ENCODE results near the gene MBD1. TPM values are rescaled to one million over a fixed set of nuclear protein-coding genes. Genes with fewer than 3 reads are reported as not detected.

The MBD1 gene
- total RNA-seq, 1 experiment from 2014 or later: 70.8 TPM

GRCh38 chr18:50306944-50307343, 25.6 kb upstream of the MBD1 start:
- peak overlapping the region; percentile 38 for H3K4me3 ChIP-seq (ENCODE audit: low read depth, low read length, poor library complexity, severe bottlenecking)
- TF ChIP-seq, protein P1, sequence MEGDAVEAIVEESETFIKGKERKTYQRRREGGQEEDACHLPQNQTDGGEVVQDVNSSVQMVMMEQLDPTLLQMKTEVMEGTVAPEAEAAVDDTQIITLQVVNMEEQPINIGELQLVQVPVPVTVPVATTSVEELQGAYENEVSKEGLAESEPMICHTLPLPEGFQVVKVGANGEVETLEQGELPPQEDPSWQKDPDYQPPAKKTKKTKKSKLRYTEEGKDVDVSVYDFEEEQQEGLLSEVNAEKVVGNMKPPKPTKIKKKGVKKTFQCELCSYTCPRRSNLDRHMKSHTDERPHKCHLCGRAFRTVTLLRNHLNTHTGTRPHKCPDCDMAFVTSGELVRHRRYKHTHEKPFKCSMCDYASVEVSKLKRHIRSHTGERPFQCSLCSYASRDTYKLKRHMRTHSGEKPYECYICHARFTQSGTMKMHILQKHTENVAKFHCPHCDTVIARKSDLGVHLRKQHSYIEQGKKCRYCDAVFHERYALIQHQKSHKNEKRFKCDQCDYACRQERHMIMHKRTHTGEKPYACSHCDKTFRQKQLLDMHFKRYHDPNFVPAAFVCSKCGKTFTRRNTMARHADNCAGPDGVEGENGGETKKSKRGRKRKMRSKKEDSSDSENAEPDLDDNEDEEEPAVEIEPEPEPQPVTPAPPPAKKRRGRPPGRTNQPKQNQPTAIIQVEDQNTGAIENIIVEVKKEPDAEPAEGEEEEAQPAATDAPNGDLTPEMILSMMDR (conservative IDR thresholded peaks at IDR 0.05; ENCODE audit: low read depth, low read length): no peak
- TF ChIP-seq EZH2 (IDR thresholded peaks at IDR 0.05; ENCODE audit: borderline replicate concordance, low read depth, low read length, poor library complexity, severe bottlenecking): no peak
- ChIA-PET POLR2A (ENCODE audit: low non-redundant PET) (no interaction called here), CTCF (interaction anchor here (1.1 kb wide), 1 partner anchor 122 kb away, joined by 4 read pairs; no protein-coding TSS in a partner anchor)
- no peaks in the 10 kb centered on the region for H3K9me3 ChIP-seq (ENCODE audit: low read depth, low read length, poor library complexity, severe bottlenecking)
- no TSS peak for BruUV-seq (replicated peaks)
- no peak for DNase-seq (ENCODE audit: low spot score)
- H3K4me1 ChIP-seq (ENCODE audit: insufficient read depth, low read length, poor library complexity, severe bottlenecking): no peaks in the 10 kb centered on the region
- peaks cover 19% of the 10 kb centered on the region for H3K27me3 ChIP-seq (replicated peaks; ENCODE audit: insufficient read depth, low read depth, low read length, poor library complexity)
- H3K36me3 ChIP-seq (ENCODE audit: insufficient read depth, low read length, poor library complexity, severe bottlenecking): no peaks in the 10 kb centered on the region
- intact Hi-C loops (cut with micrococcal nuclease; ENCODE audit: unreplicated experiment): no loop called here
- no peak overlapping the region for H3K27ac ChIP-seq (ENCODE audit: low read depth, low read length, poor library complexity, severe bottlenecking)

DNA sequence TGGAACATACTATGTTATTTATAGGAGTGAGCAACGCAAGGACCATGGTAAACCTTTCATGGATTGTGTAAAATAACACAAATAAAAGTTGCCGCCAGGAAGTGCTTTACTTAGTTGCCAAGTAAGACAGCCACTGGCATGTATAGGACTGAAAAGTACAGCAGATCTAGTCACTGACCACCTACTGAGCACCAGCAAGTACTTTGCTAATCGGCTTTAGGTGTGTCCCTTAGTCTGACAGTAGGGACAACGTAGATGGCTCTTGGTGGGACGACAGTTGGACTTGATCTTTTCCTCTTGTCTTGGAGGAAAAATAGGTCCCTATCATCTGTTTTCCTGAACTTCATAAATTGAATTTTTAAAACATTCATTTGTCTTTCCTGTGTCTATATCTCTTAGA, 19.8 kb upstream of the MBD1 start:
- H3K4me1 ChIP-seq (ENCODE audit: insufficient read depth, low read length, poor library complexity, severe bottlenecking): no peaks in the 10 kb centered on the region
- TF ChIP-seq, protein P1 (conservative IDR thresholded peaks at IDR 0.05; ENCODE audit: low read depth, low read length): no peak
- TF ChIP-seq EZH2 (IDR thresholded peaks at IDR 0.05; ENCODE audit: borderline replicate concordance, low read depth, low read length, poor library complexity, severe bottlenecking): no peak
- H3K27ac ChIP-seq (ENCODE audit: low read depth, low read length, poor library complexity, severe bottlenecking): no peak overlapping the region
- no peak overlapping the region for H3K4me3 ChIP-seq (ENCODE audit: low read depth, low read length, poor library complexity, severe bottlenecking)
- no peaks in the 10 kb centered on the region for H3K36me3 ChIP-seq (ENCODE audit: insufficient read depth, low read length, poor library complexity, severe bottlenecking)
- intact Hi-C loops (cut with micrococcal nuclease; ENCODE audit: unreplicated experiment): no loop called here
- CTCF ChIA-PET: no interaction called here
- no TSS peak for BruUV-seq (replicated peaks)
- no peaks in the 10 kb centered on the region for H3K9me3 ChIP-seq (ENCODE audit: low read depth, low read length, poor library complexity, severe bottlenecking)
- H3K27me3 ChIP-seq (replicated peaks; ENCODE audit: insufficient read depth, low read depth, low read length, poor library complexity): peaks cover 37% of the 10 kb centered on the region
- DNase-seq (ENCODE audit: low spot score): no peak
- POLR2A ChIA-PET (ENCODE audit: low non-redundant PET): no interaction called here

- CTCF ChIA-PET: no interaction called here
- no peak for DNase-seq (ENCODE audit: low spot score)
- Histone ChIP-seq H3K4me3 (ENCODE audit: low read depth, low read length, poor library complexity, severe bottlenecking) (no peak overlapping the region), H3K27me3 (replicated peaks; ENCODE audit: insufficient read depth, low read depth, low read length, poor library complexity) (peaks cover 29% of the 10 kb centered on the region), H3K27ac (ENCODE audit: low read depth, low read length, poor library complexity, severe bottlenecking) (no peak overlapping the region), H3K4me1 (ENCODE audit: insufficient read depth, low read length, poor library complexity, severe bottlenecking) (no peaks in the 10 kb centered on the region), H3K36me3 (ENCODE audit: insufficient read depth, low read length, poor library complexity, severe bottlenecking) (no peaks in the 10 kb centered on the region), H3K9me3 (ENCODE audit: low read depth, low read length, poor library complexity, severe bottlenecking) (no peaks in the 10 kb centered on the region)
- no TSS peak for BruUV-seq (replicated peaks)
- intact Hi-C loops (cut with micrococcal nuclease; ENCODE audit: unreplicated experiment): no loop called here
- POLR2A ChIA-PET (ENCODE audit: low non-redundant PET): no interaction called here
- no peak for TF ChIP-seq EZH2 (IDR thresholded peaks at IDR 0.05; ENCODE audit: borderline replicate concordance, low read depth, low read length, poor library complexity, severe bottlenecking)
- TF ChIP-seq, protein P1 (conservative IDR thresholded peaks at IDR 0.05; ENCODE audit: low read depth, low read length): no peak
Measured at GRCh38 chr18:50299626-50300388, 18.5 kb upstream of the MBD1 start.

Data from A673 (cell line).